ENCODE measurements around the gene KCTD8. TPM values are rescaled to one million over a fixed set of nuclear protein-coding genes. Genes with fewer than 3 reads are reported as not detected.
"Not testable (repeated sequence)": the region's sequence is repeated elsewhere in the genome, so short reads cannot be mapped to it uniquely, and the experiment has no call there.

Gene KCTD8
- polyA plus RNA-seq, 3 donors = 2.2 to 5.4 (median 3.3) TPM

DNA sequence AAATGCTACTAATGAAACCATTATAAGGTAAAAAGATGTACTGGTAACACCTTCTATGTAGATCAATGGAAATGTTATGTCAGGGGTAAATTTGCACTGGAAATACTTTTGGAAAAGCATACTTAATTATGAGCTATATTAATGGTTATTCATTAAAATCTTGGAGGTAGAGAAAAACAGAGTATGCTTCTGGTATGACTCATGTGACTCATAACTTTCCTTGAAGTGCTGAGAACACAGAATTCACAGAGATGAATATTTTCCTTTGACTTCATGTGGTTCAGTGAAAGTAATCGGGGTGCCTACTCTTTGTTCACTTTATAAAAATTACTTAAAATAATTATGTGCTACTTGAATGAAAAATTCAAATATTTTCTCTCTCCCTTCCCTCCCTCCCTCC lies 254.2 kb downstream of the KCTD8 start:
- no peak for DNase-seq (ENCODE audit: extremely low read depth in 1 of 11, low read depth in 9 of 11, low spot score in 4 of 11)

DNA sequence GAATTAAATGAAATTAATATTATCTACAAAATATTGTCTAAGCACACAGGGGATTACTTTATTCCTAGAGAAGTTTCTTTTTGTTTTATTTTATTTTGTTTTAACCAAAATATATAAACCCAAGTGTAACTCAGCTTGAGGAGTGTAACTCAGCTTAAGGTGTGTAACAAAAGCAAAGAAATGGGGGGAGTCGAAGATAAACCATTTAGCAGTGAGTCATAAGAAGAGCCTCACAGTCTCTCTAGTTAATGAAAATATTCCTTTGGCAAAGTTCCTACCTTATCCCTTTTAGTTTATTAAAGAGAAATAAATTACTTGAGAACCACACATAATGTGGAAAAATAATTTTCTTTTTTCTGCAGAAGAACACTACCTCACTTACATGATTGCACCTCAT lies 261.8 kb downstream of the KCTD8 start:
- no peak for DNase-seq (ENCODE audit: extremely low read depth in 1 of 11, low read depth in 9 of 11, low spot score in 4 of 11)

DNA sequence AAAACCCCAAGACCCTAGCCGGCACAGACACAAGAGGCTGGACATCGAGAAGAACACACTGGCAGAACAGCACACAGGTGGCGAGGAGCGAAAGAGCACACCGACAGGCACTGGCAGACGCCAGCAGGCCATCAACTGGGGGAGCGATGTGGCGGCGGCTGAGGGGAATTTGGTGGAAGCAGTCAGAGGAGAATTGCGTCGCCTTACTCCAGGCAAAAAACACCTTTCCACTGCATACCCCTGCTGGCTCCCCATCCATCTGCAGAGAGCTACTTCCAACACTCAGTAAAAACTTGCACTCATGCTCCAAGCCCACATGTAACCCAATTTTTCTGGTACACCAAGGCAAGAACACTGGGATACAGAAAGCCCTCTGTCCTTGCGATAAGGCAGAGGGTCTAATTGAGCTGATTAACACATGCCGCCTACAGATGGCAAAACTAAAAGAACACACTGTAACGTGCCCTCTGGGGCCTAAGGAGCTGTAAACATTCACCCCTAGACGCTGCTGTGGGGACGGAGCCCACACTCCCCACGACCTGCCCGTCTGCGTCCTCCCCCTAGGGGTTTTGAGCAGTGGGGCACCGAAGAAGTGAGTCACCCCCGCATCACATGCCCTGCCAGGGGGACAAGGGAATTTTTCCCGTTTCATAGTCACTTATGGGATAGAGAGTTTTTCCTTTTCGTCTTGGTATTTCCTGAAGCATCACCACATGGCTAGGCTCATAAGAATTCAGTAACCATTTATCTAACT lies 262.3 kb downstream of the KCTD8 start:
- DNase-seq (ENCODE audit: extremely low read depth in 1 of 11, low read depth in 9 of 11, low spot score in 4 of 11) = no peak

DNA sequence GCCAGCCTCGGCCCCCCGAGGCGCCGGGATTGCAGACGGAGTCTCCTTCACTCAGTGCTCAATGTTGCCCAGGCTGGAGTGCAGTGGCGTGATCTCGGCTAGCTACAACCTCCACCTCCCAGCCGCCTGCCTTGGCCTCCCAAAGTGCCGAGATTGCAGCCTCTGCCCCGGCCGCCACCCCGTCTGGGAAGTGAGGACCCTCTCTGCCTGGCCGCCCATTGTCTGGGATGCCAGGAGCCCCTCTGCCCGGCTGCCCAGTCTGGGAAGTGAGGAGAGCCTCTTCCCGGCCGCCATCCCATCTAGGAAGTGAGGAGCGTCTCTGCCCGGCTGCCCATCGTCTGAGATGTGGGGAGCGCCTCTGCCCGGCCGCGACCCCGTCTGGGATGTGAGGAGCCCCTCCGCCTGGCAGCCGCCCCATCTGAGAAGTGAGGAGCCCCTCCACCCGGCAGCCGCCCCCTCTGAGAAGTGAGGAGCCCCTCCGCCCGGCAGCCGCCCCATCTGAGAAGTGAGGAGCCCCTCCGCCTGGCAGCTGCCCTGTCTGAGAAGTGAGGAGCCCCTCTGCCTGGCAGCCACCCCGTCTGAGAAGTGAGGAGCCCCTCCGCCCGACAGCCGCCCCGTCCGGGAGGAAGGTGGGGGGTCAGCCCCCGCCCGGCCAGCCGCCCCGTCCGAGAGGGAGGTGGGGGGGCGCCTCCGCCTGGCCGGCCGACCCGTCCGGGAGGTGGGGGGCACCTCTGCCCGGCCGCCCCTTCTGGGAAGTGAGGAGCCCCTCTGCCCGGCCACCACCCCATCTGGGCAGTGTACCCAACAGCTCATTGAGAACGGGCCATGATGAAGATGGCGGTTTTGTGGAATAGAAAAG lies 266.9 kb downstream of the KCTD8 start:
- DNase-seq (ENCODE audit: extremely low read depth in 1 of 11, low read depth in 9 of 11, low spot score in 4 of 11) = not testable (repeated sequence)

DNA sequence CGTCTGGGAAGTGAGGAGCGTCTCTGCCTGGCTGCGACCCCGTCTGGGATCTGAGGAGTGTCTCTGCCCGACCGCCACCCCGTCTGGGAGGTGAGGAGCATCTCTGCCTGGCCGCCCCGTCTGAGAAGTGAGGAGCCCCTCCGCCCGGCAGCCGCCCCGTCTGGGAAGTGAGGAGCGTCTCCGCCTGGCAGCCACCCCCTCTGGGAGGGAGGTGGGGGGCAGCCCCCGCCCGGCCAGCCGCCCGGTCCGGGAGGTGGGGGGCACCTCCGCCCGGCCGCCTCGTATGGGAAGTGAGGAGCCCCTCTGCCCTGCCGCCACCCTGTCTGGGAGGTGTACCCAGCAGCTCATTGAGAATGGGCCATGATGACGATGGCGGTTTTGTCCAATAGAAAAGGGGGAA lies 280.8 kb downstream of the KCTD8 start:
- DNase-seq (ENCODE audit: extremely low read depth in 1 of 11, low read depth in 9 of 11, low spot score in 4 of 11) = not testable (repeated sequence)

DNA sequence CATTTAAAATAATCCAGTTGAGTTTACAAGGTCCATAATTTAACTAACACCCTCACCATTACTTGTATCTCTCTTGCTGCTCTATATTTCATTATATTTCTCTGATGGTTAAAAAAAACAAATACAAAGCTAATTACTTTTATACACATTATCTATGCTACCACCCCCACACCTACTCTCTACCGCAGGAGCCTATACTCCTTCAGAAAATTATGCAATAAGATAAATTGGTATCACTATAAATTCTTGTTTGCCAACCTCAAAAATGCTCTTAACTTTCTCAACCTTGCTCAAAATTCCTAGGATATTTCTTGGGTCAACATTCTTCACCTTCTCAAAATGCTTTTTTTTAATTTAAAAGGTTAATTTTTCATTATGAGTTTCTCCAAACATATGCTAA lies 282.7 kb downstream of the KCTD8 start:
- DNase-seq (ENCODE audit: extremely low read depth in 1 of 11, low read depth in 9 of 11, low spot score in 4 of 11) = no peak

DNA sequence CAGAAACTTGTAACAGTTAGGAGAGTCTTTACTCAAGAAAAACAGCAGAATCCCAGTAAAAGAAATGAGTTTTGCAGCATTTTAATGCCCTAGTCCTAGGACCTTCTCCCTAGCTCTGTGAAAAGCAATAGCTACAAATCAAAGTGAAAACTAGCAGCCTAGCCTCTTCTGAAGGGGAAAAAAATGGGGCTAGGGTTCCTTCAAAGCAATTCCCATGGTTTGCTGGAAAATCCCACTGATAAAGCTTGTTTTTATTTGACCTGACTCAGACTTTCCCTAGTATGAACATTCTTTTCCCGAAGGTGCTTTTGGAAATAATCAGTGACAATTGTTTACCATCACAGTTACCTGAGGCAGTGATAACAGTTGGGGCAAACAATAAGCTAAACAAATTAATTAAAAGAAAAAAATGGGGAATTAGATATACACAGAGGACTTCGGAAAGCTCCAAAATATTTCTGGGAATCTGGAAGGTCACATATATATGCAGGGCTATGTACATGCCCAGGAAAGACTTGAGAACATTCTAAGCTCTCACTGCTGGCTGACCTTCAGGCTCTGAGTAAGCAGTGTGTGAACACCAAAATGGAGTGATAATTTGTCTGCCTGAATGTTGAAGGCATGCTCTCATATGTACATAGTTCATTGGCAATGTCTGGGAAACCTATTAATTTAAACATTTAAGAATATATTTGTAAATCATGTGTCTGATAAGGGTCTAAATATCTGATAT lies 285.9 kb downstream of the KCTD8 start:
- no peak for DNase-seq (ENCODE audit: extremely low read depth in 1 of 11, low read depth in 9 of 11, low spot score in 4 of 11)

DNA sequence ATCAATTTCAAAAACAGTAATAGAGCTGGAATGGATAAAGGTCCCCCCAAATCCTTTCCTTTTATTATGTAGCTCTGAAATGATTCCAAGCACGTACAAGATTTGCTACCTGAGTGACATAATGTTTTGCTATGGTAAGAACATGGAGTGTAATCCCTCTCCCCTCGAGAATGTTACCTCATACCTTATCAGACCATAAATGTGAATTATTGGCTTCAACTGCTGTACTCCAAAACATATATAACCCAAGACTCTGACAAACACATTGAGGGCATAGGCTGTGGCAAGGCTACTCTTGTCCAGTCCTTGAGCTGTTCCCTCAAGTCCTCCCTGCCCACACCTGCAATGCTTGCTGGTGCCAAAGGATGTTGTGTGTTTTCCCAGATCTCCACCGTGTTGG lies 286.9 kb downstream of the KCTD8 start:
- DNase-seq (ENCODE audit: extremely low read depth in 1 of 11, low read depth in 9 of 11, low spot score in 4 of 11) = no peak

DNA sequence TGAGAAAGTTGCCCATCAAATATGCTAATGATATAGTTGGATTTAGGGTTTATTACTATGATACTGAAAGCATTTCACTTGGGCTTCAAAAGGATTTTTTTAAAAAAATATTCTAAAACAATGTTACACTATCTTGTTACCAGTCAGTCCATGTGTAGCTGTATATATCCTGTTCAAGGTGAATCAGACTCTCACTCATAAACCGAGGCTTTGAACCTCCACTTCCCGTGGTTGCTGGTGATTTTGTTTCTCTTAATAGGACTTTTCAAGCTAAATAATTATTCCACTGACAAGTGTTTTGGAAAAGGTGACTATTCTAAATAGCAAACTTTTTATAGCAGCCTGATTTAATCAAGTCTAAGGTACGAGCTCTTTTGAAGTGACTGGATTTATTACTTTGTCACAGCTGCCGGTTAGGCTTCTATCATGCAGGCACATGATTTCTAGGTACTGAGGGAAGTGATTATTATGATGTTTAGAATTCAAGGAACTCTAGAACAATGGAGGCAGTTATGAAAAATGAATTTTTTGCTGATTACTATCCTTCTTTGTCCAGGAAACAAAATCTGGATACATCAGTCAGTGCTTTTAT lies 287.7 kb downstream of the KCTD8 start:
- no peak for DNase-seq (ENCODE audit: extremely low read depth in 1 of 11, low read depth in 9 of 11, low spot score in 4 of 11)

DNA sequence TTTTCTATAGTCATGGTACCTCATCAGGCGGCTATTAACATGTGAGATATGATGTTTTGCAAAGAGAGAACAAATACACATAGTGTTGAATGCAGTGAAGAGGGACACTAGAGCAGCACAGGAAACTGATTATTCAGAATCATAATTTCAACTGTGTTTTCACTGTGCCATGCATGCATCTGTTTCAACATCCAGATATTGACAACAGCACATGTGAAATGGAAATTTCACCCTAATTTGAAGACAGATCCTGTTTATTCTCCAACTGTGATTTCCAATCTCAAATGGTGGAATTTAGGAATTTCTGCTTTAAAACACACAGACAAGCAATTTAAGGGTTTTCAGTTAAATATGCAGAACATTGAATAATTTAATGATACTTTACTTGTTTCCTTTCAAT lies 288.6 kb downstream of the KCTD8 start:
- DNase-seq (ENCODE audit: extremely low read depth in 1 of 11, low read depth in 9 of 11, low spot score in 4 of 11) = no peak

DNA sequence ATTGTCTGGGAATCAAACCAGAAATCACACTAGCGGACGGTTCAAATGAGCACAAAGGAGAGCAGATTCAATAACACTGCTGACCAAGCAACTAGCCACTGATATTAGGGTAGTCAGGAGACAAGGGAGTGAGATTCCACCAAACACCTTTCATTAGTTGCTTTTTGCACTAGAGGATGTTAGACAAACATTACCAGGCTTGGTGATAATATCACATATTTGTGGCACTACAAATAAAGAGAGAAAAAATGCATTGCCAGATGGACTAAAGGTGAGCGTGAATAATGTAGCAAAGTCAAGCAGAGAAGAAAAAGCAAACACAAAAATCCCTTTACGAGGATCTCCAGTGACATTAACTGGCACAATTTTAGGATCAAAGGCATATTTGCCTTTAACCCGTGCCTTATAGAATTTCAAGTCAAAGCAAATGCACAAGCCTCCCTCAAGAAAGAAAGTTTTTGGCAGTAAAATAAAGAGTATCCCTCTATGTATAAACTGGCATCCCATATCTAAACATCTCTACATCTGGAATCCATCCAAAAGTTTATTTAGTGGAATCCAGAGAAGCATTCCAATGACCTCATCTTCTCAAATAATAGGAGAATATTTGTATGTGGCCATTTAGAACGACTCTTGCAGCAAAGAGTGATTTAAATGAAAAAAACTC lies 290.9 kb downstream of the KCTD8 start:
- DNase-seq (ENCODE audit: extremely low read depth in 1 of 11, low read depth in 9 of 11, low spot score in 4 of 11) = peak in 5 of 11 donors; percentile 6 to 28 (median 9)

DNA sequence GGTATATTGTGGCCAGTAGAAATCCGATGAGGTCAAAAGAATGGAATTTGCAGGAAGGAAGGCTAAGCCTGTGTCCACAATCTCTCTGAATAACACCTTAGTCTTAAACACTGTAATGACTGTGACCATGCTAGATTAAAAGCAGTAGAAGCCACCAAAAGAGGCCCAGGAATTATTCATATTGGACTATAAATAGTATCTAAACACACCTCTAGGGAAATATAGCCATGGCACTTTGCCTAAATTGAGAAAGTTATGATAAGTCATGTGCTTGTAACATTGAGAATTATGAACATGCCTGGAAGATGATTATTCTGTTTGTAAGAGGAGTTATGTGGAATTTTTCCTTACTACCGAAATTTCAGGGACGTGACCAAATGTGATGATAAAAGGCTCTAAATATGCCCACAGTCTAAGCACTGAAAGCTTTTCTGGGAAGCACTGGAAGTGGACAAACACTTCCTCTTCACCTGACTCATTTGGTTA lies 298.5 kb downstream of the KCTD8 start:
- DNase-seq (ENCODE audit: extremely low read depth in 1 of 11, low read depth in 9 of 11, low spot score in 4 of 11) = no peak

DNA sequence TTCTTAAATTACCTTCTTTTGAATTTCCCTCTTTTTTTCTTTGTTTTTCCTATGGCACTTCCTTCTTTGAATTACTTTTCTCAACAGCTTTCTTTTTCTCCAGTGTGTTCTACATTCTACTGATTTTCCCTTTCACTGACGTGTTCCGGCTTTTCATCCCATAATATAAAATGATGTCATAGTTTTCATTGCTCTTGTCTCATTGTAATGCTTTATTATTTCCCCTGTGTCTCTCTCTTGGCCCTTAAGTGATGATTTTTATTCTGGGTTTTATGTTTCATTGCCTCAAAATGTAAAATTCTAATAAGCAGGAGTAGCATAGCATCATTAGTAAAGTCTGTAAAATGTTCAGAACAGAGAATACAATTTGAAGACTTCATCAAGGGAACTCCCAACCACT lies 299.3 kb downstream of the KCTD8 start:
- no peak for DNase-seq (ENCODE audit: extremely low read depth in 1 of 11, low read depth in 9 of 11, low spot score in 4 of 11)

DNA sequence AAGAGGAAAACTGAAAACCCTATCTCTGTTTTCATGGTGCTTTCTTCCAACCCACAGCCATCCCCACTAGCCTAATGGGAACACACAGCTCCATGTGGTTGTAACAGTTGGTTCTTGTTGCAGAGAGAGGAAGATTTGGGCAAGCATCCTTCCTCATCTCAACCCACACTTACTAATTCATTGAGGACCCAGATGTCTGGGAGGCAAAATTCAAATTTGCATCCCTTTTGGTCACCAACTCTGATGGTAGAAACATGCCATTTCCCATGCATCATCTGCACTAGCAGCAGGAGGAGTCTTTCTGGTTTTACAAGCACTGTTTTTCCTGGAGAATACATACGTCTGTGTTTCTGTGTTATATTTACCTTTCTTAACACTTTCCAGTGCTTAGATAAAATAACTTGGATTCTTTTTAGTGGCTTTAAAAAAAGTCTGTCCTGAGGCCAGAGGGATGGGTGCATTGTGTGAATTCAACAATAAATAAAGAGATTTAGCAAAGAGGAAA lies 301.0 kb downstream of the KCTD8 start:
- DNase-seq (ENCODE audit: extremely low read depth in 1 of 11, low read depth in 9 of 11, low spot score in 4 of 11) = no peak

DNA sequence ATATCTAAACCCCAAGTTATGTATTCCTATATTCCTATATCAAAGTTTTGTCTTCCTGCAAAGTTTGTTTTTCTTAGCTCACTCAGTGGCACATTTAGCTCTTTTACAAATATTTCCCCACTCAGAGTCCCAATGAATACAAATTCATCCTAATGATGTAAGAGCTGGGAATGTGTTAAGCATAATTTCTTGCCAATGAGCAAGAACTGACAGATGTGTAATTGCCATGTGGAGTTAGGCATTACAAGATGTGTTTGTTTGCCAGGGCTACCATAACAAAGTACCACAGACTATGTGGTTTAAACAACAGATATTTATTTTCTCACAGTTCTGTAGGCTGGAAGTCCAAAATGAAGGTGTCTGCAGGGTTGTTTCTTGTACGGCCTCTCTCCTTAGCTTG lies 302.1 kb downstream of the KCTD8 start:
- no peak for DNase-seq (ENCODE audit: extremely low read depth in 1 of 11, low read depth in 9 of 11, low spot score in 4 of 11)

DNA sequence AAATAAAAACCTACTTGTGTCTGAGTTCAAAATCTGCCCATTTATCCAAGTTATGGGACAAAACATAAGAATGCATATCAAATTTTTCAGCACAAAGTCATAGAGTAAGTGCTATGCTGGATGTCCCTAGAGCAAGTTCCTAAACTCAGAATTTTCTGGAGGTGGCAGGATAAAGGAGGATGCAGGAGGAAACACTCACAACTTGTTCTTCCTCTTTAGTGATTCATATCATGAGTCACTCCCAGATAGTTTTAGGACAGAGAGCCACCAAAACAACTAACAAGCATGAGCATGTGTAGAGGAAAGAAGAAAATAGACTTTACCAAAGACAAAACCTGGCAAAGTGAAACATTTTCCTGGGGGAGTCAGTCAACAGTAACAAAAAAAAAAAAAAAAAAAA lies 302.7 kb downstream of the KCTD8 start:
- no peak for DNase-seq (ENCODE audit: extremely low read depth in 1 of 11, low read depth in 9 of 11, low spot score in 4 of 11)

DNA sequence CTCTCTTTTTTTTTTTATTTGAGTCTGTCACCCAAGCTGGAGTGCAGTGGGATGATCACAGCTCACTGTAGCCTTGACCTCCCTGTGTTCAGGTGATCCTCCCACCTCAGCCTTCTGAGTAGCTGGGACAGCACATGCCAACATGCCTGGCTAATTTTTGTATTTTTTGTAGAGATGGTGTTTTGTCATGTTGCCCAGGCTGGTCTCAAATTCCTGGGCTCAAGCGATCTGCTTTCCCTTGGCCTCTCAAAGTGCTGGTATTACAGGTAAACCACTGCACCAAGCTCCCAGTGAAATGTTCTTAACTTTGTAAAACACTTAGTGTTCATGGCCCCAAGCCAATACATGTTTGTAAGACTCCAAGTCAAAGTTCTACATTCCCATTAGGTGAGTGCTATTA lies 316.1 kb downstream of the KCTD8 start:
- no peak for DNase-seq (ENCODE audit: extremely low read depth in 1 of 11, low read depth in 9 of 11, low spot score in 4 of 11)

Data from renal cortex interstitium (tissue), 11 donors.